H9 (cell line): ENCODE results near the gene HDLBP. TPM values are rescaled to one million over a fixed set of nuclear protein-coding genes. Genes with fewer than 3 reads are reported as not detected.
A peak's percentile ranks its signal among the peaks of the same experiment; 100 is the strongest.

ENCODE experiments used
- DNase-seq: peaks from one replicate; pipeline ENCODE4 v3.0.0-alpha.2; 2017
- H2AFZ ChIP-seq: one replicate; pipeline ENCODE4 v1.6.1; 2013; ENCODE audit warnings: mild to moderate bottlenecking, low read length, control low read depth, moderate library complexity
- H2AK5ac ChIP-seq: 2 replicates; pipeline ENCODE4 v1.6.1; 2013; ENCODE audit warnings: low read length, control low read depth, mixed read lengths; ENCODE audit not compliant: insufficient read length
- H2BK120ac ChIP-seq: one replicate; pipeline ENCODE4 v1.6.1; 2013; ENCODE audit warnings: low read depth, mild to moderate bottlenecking, low read length, control low read depth, inconsistent platforms; ENCODE audit not compliant: poor library complexity, severe bottlenecking
- H2BK12ac ChIP-seq: 2 replicates; pipeline ENCODE4 v1.6.1; 2013; ENCODE audit warnings: low read length, control low read depth, mixed read lengths, low read depth; ENCODE audit not compliant: insufficient read length
- H2BK15ac ChIP-seq: 2 replicates; pipeline ENCODE4 v1.6.1; 2013; ENCODE audit warnings: low read depth, low read length, control low read depth
- H2BK20ac ChIP-seq: one replicate; pipeline ENCODE4 v1.6.1; 2013; ENCODE audit warnings: low read depth, mild to moderate bottlenecking, low read length, control low read depth, inconsistent platforms; ENCODE audit not compliant: poor library complexity, severe bottlenecking
- H2BK5ac ChIP-seq: 2 replicates; pipeline ENCODE4 v1.6.1; 2013; ENCODE audit warnings: low read length, control low read depth, mixed read lengths; ENCODE audit not compliant: insufficient read length
- H3K14ac ChIP-seq: 2 replicates; pipeline ENCODE4 v1.6.1; 2013; ENCODE audit warnings: low read length, control low read depth; ENCODE audit not compliant: insufficient read depth
- H3K18ac ChIP-seq: 2 replicates; pipeline ENCODE4 v1.6.1; 2013; ENCODE audit warnings: low read depth, mild to moderate bottlenecking, mixed read lengths, low read length, control low read depth; ENCODE audit not compliant: insufficient read length
- H3K23ac ChIP-seq: 2 replicates; pipeline ENCODE4 v1.6.1; 2013; ENCODE audit warnings: low read length, control low read depth, mixed read lengths, low read depth; ENCODE audit not compliant: insufficient read length
- H3K23me2 ChIP-seq: 2 replicates; pipeline ENCODE4 v1.6.1; 2013; ENCODE audit warnings: low read depth, mild to moderate bottlenecking, mixed read lengths, low read length, control low read depth; ENCODE audit not compliant: insufficient read length, poor library complexity, severe bottlenecking
- H3K27ac ChIP-seq: 2 replicates; pipeline ENCODE4 v1.5.1; 2013; ENCODE audit warnings: low read length, control low read depth, mixed read lengths, low read depth; ENCODE audit not compliant: insufficient read length
- H3K27me3 ChIP-seq: 2 replicates; pipeline ENCODE4 v1.6.1; 2013; ENCODE audit warnings: low read length, control low read depth, inconsistent platforms; ENCODE audit not compliant: insufficient read depth
- H3K4ac ChIP-seq: 2 replicates; pipeline ENCODE4 v1.6.1; 2013; ENCODE audit warnings: low read depth, mild to moderate bottlenecking, control low read depth, inconsistent platforms, low read length, moderate library complexity
- H3K4me1 ChIP-seq: 2 replicates; pipeline ENCODE4 v1.6.1; 2013; ENCODE audit warnings: low read length, control low read depth, inconsistent platforms; ENCODE audit not compliant: insufficient read depth
- H3K4me2 ChIP-seq: 2 replicates; pipeline ENCODE4 v1.6.1; 2013; ENCODE audit warnings: low read length, control low read depth, mixed read lengths; ENCODE audit not compliant: insufficient read length, insufficient read depth
- H3K56ac ChIP-seq: 2 replicates; pipeline ENCODE4 v1.6.1; 2013; ENCODE audit warnings: low read depth, mild to moderate bottlenecking, mixed read lengths, low read length, control low read depth; ENCODE audit not compliant: insufficient read length
- H3K79me1 ChIP-seq: 2 replicates; pipeline ENCODE4 v1.6.1; 2013; ENCODE audit warnings: low read depth, mild to moderate bottlenecking, moderate library complexity, low read length, control low read depth, inconsistent platforms; ENCODE audit not compliant: insufficient read depth, poor library complexity, severe bottlenecking
- H3K79me2 ChIP-seq: 2 replicates; pipeline ENCODE4 v1.6.1; 2013; ENCODE audit warnings: low read length, control low read depth, inconsistent platforms; ENCODE audit not compliant: insufficient read depth
- H3K9ac ChIP-seq: 2 replicates; pipeline ENCODE4 v1.6.1; 2013; ENCODE audit warnings: low read length, control low read depth, mixed read lengths; ENCODE audit not compliant: insufficient read length; ENCODE audit errors: extremely low read depth
- H3K9me3 ChIP-seq: one replicate; pipeline ENCODE4 v1.6.1; 2013; ENCODE audit warnings: low read depth, low read length, inconsistent platforms; ENCODE audit not compliant: control insufficient read depth
- H3T11ph ChIP-seq: one replicate; pipeline ENCODE4 v1.6.1; 2013; ENCODE audit warnings: mild to moderate bottlenecking, low read length, control low read depth, inconsistent platforms
- H4K20me1 ChIP-seq: one replicate; pipeline ENCODE4 v1.6.1; 2013; ENCODE audit not compliant: control insufficient read depth, insufficient read length, insufficient read depth
- H4K5ac ChIP-seq: 2 replicates; pipeline ENCODE4 v1.6.1; 2013; ENCODE audit warnings: low read depth, mild to moderate bottlenecking, mixed read lengths, low read length, control low read depth; ENCODE audit not compliant: insufficient read length
- H4K8ac ChIP-seq: replicated peaks from 2 replicates; pipeline ENCODE4 v1.6.1; 2013; ENCODE audit warnings: low read length, control low read depth, mixed read lengths, low read depth; ENCODE audit not compliant: insufficient read length
- H4K91ac ChIP-seq: 2 replicates; pipeline ENCODE4 v1.6.1; 2013; ENCODE audit warnings: low read depth, mild to moderate bottlenecking, moderate library complexity, mixed read lengths, low read length, control low read depth; ENCODE audit not compliant: insufficient read length
- H3K27ac Mint-ChIP-seq, 3 experiments: 2 replicates in 2 of 3; 3 replicates in 1 of 3; pipeline ENCODE4 v1.8.0; 2020 to 2021; ENCODE audit warnings: mixed read lengths in 3 of 3, mild to moderate bottlenecking in 1 of 3, moderate library complexity in 1 of 3
- H3K27me3 Mint-ChIP-seq: 2 replicates; pipeline ENCODE4 v1.8.0; 2021; ENCODE audit warnings: low read depth, mild to moderate bottlenecking, moderate library complexity, mixed read lengths
- H3K36me3 Mint-ChIP-seq, 3 experiments: 2 replicates in 2 of 3; 3 replicates in 1 of 3; pipeline ENCODE4 v1.8.0; 2020 to 2021; ENCODE audit warnings: low read depth in 3 of 3, mixed read lengths in 3 of 3; ENCODE audit not compliant: insufficient read depth in 1 of 3
- H3K4me1 Mint-ChIP-seq, 2 experiments: 2 replicates each; pipeline ENCODE4 v1.8.0; 2020; ENCODE audit warnings: mixed read lengths in 2 of 2
- H3K4me3 Mint-ChIP-seq, 2 experiments: 2 replicates in 1 of 2; 3 replicates in 1 of 2; pipeline ENCODE4 v1.8.0; 2020 to 2021; ENCODE audit warnings: mild to moderate bottlenecking in 2 of 2, mixed read lengths in 2 of 2, moderate library complexity in 1 of 2
- H3K9me3 Mint-ChIP-seq, 2 experiments: 2 replicates in 1 of 2; 3 replicates in 1 of 2; pipeline ENCODE4 v1.8.0; 2020; ENCODE audit warnings: mild to moderate bottlenecking in 2 of 2, mixed read lengths in 2 of 2, moderate library complexity in 1 of 2
- CTCF ChIP-seq: fragments of 200-600 bp; sonication (generic); conservative IDR thresholded peaks from 3 replicates; pipeline ENCODE4 v1.8.0; 2021; ENCODE audit warnings: antibody characterized with exemption, mild to moderate bottlenecking
- WGBS: extraction: QIAGEN DNeasy Blood & Tissue Kit; methylation state at CpG from one replicate; pipeline ENCODE4 v1.1.7; 2013; ENCODE audit warnings: missing lambda C conversion rate, low lambda C conversion rate, mixed read lengths; ENCODE audit not compliant: insufficient read length; ENCODE audit errors: extremely low coverage; 5-methylcytosine and 5-hydroxymethylcytosine counted together
- total RNA-seq: library from RNA; stranded (reverse); gene quantifications from 2 replicates; pipeline ENCODE4 v1.2.1, GENCODE V29; 2021

HDLBP gene
- total RNA-seq, 1 experiment from 2014 or later, result 364 TPM

DNA sequence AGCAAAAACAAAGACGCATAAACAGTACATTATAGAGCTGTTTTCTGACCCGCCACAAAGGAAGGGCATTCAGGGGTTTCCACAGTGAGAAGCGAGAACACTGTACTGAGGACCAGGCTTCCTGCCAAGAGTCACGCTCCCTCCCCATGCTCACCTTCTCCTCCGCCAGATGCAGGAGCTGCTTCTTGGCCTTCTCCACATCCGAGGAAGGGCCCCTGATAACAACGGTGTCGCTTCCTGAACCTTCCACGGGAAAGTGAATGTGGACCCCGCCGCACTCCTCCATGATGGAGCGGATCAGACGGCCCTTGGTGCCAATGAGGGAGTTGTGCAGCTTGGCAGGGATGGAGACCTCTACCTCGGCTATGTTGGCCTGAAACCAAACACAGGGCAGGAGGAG lies 73.2 kb downstream of the HDLBP start:
- no peaks in the 10 kb centered on the region for H3K79me2 ChIP-seq
- no peaks in the 10 kb centered on the region for H3K9me3 Mint-ChIP-seq
- H3K4me3 Mint-ChIP-seq, result no peak overlapping the region
- no peak overlapping the region for H3K4ac ChIP-seq
- H2BK20ac ChIP-seq, result no peak overlapping the region
- H3K14ac ChIP-seq, result no peak overlapping the region
- no peak overlapping the region for H3K56ac ChIP-seq
- H3K4me1 Mint-ChIP-seq, result no peaks in the 10 kb centered on the region
- H3K27me3 Mint-ChIP-seq, result no peaks in the 10 kb centered on the region
- H4K8ac ChIP-seq, result no peak overlapping the region
- no peak overlapping the region for H3K4me2 ChIP-seq
- no peak overlapping the region for H2BK12ac ChIP-seq
- H3K4me1 ChIP-seq, result no peaks in the 10 kb centered on the region
- H3K9me3 ChIP-seq, result no peaks in the 10 kb centered on the region
- H3K27me3 ChIP-seq, result no peaks in the 10 kb centered on the region
- H3K27ac Mint-ChIP-seq, result peak overlapping the region; percentile 16 to 90 (median 54); a peak in 3 of 7 replicates
- H2AFZ ChIP-seq, result no peak overlapping the region
- no peak overlapping the region for H2AK5ac ChIP-seq
- H4K91ac ChIP-seq, result no peak overlapping the region
- H3K36me3 Mint-ChIP-seq, result peaks cover 64 to 96% (median 91%) of the 10 kb centered on the region in 3 experiments
- no peak for DNase-seq
- H3K9ac ChIP-seq, result no peak overlapping the region
- H3K27ac ChIP-seq, result no peak overlapping the region
- no CpG with 5 or more reads among the region's 14 CpGs for WGBS
- peaks cover 3% of the 10 kb centered on the region for H3K79me1 ChIP-seq
- TF ChIP-seq CTCF, result no peak
- H3T11ph ChIP-seq, result no peak overlapping the region
- no peak overlapping the region for H4K5ac ChIP-seq
- no peak overlapping the region for H2BK15ac ChIP-seq
- H3K18ac ChIP-seq, result no peak overlapping the region
- H2BK120ac ChIP-seq, result no peak overlapping the region
- H3K23me2 ChIP-seq, result no peaks in the 10 kb centered on the region
- no peaks in the 10 kb centered on the region for H4K20me1 ChIP-seq
- no peak overlapping the region for H3K23ac ChIP-seq
- H2BK5ac ChIP-seq, result no peak overlapping the region
